Trophoblast cell (in vitro differentiated cells and primary cell): ENCODE data around the gene PTN. TPM values are rescaled to one million over a fixed set of nuclear protein-coding genes. Genes with fewer than 3 reads are reported as not detected.

Experiments used
- DNase-seq, 2 donors: peaks; one replicate each; pipeline ENCODE4 v3.0.0-alpha.2; 2016
- H2AFZ ChIP-seq: 2 replicates; pipeline ENCODE4 v1.6.1; 2013; ENCODE audit warnings: low read length, moderate library complexity, mild to moderate bottlenecking; ENCODE audit not compliant: insufficient read depth, poor library complexity
- H2AK5ac ChIP-seq: 2 replicates; pipeline ENCODE4 v1.6.1; 2013; ENCODE audit warnings: mild to moderate bottlenecking, low read length
- H2BK120ac ChIP-seq: 2 replicates; pipeline ENCODE4 v1.6.1; 2013; ENCODE audit warnings: low read length, mild to moderate bottlenecking, moderate library complexity; ENCODE audit not compliant: insufficient read depth, poor library complexity
- H2BK12ac ChIP-seq: 2 replicates; pipeline ENCODE4 v1.6.1; 2013; ENCODE audit warnings: mild to moderate bottlenecking, low read length, moderate library complexity
- H2BK5ac ChIP-seq: 2 replicates; pipeline ENCODE4 v1.6.1; 2013; ENCODE audit warnings: low read length, low read depth, moderate library complexity, mild to moderate bottlenecking; ENCODE audit not compliant: poor library complexity
- H3K14ac ChIP-seq: 2 replicates; pipeline ENCODE4 v1.6.1; 2013; ENCODE audit warnings: mild to moderate bottlenecking, low read length
- H3K18ac ChIP-seq: 2 replicates; pipeline ENCODE4 v1.6.1; 2013; ENCODE audit warnings: mild to moderate bottlenecking, low read length
- H3K23ac ChIP-seq: 2 replicates; pipeline ENCODE4 v1.6.1; 2013; ENCODE audit warnings: low read length
- H3K27ac ChIP-seq: 2 replicates; pipeline ENCODE4 v1.5.1; 2013; ENCODE audit warnings: low read depth, mild to moderate bottlenecking, inconsistent platforms, low read length, moderate library complexity
- H3K27me3 ChIP-seq: 2 replicates; pipeline ENCODE4 v1.6.1; 2013; ENCODE audit warnings: inconsistent platforms, mild to moderate bottlenecking, low read length, moderate library complexity; ENCODE audit not compliant: insufficient read depth
- H3K36me3 ChIP-seq, 2 experiments: 1 replicate in 1 of 2; 2 replicates in 1 of 2; pipeline ENCODE4 v1.6.1; 2013; ENCODE audit warnings: low read length in 2 of 2, mild to moderate bottlenecking in 2 of 2, moderate library complexity in 1 of 2; ENCODE audit not compliant: insufficient read depth in 2 of 2, control insufficient read depth in 1 of 2
- H3K4ac ChIP-seq: 2 replicates; pipeline ENCODE4 v1.6.1; 2013; ENCODE audit warnings: low read depth, mild to moderate bottlenecking, low read length, moderate library complexity
- H3K4me1 ChIP-seq, 2 experiments: 1 replicate in 1 of 2; 2 replicates in 1 of 2; pipeline ENCODE4 v1.6.1; 2013; ENCODE audit warnings: low read length in 2 of 2, mild to moderate bottlenecking in 2 of 2, moderate library complexity in 1 of 2; ENCODE audit not compliant: insufficient read depth in 2 of 2, control insufficient read depth in 1 of 2
- H3K4me2 ChIP-seq: 2 replicates; pipeline ENCODE4 v1.6.1; 2013; ENCODE audit warnings: inconsistent platforms, mild to moderate bottlenecking, low read length, moderate library complexity
- H3K4me3 ChIP-seq: 2 replicates; pipeline ENCODE4 v1.5.1; 2013; ENCODE audit warnings: mild to moderate bottlenecking, low read depth, low read length, inconsistent platforms
- H3K79me1 ChIP-seq: one replicate; pipeline ENCODE4 v1.6.1; 2013; ENCODE audit warnings: low read length
- H3K79me2 ChIP-seq: 2 replicates; pipeline ENCODE4 v1.6.1; 2013; ENCODE audit warnings: low read length, mild to moderate bottlenecking; ENCODE audit not compliant: control insufficient read depth, insufficient read depth, poor library complexity
- H3K9ac ChIP-seq: 2 replicates; pipeline ENCODE4 v1.6.1; 2013; ENCODE audit warnings: mild to moderate bottlenecking, low read length
- H3K9me3 ChIP-seq: 2 replicates; pipeline ENCODE4 v1.6.1; 2013; ENCODE audit warnings: low read depth, mild to moderate bottlenecking, control low read depth, inconsistent platforms, low read length; ENCODE audit not compliant: insufficient read depth
- H4K12ac ChIP-seq: 2 replicates; pipeline ENCODE4 v1.6.1; 2013; ENCODE audit warnings: low read depth, mild to moderate bottlenecking, low read length, moderate library complexity
- H4K8ac ChIP-seq: 2 replicates; pipeline ENCODE4 v1.6.1; 2013; ENCODE audit warnings: low read depth, mild to moderate bottlenecking, low read length, moderate library complexity
- H4K91ac ChIP-seq: one replicate; pipeline ENCODE4 v1.6.1; 2013; ENCODE audit warnings: low read depth, mild to moderate bottlenecking, low read length, moderate library complexity
- WGBS: extraction: QIAGEN DNeasy Blood & Tissue Kit; methylation state at CpG from one replicate; pipeline ENCODE4 v1.1.7; 2013; ENCODE audit warnings: missing lambda C conversion rate; ENCODE audit not compliant: insufficient read length, insufficient coverage; ENCODE audit errors: extremely low coverage; 5-methylcytosine and 5-hydroxymethylcytosine counted together
- polyA plus RNA-seq: library from polyadenylated mRNA; stranded (reverse); fragments of 200-250 nt; gene quantifications from 2 replicates; pipeline ENCODE4 v1.2.3, GENCODE V29; 2013

PTN gene
- polyA plus RNA-seq: 1,742 and 1,874 TPM in 2 replicates

GRCh38 chr7:137343281-137343841, at the start of gene PTN:
Gene PTN (minus strand): TSS chr7:137343733. CDS start chr7:137254973, 88,760 bp downstream.
- Histone ChIP-seq H3K14ac (no peak within 1 kb of the TSS), H2BK5ac (no peak within 1 kb of the TSS), H3K4me2 (peak within 1 kb of the TSS; percentile 63), H3K4me1 (peaks cover 5 to 6% of the 10 kb centered on the region in 2 experiments), H4K8ac (no peak within 1 kb of the TSS), H4K12ac (no peak within 1 kb of the TSS), H3K18ac (no peak within 1 kb of the TSS), H3K36me3 (no peaks in the 10 kb centered on the region), H2AK5ac (no peak within 1 kb of the TSS), H3K27ac (no peak within 1 kb of the TSS), H3K4ac (no peak within 1 kb of the TSS), H2BK12ac (no peak within 1 kb of the TSS), H3K4me3 (peak within 1 kb of the TSS; percentile 13), H2BK120ac (peak within 1 kb of the TSS; percentile 3), H3K79me2 (no peaks in the 10 kb centered on the region), H3K23ac (no peak within 1 kb of the TSS), H3K79me1 (no peaks in the 10 kb centered on the region), H3K27me3 (no peaks in the 10 kb centered on the region), H4K91ac (no peak within 1 kb of the TSS), H3K9ac (no peak within 1 kb of the TSS), H3K9me3 (no peaks in the 10 kb centered on the region), H2AFZ (no peak within 1 kb of the TSS)
- no CpG with 5 or more reads among the region's 23 CpGs for WGBS
- peak; percentile 7 to 33 for DNase-seq

- H2AFZ ChIP-seq: no peak overlapping the region
- no peak overlapping the region for H2AK5ac ChIP-seq
- H3K4ac ChIP-seq: no peak overlapping the region
- no peak overlapping the region for H3K23ac ChIP-seq
- H3K27me3 ChIP-seq: no peaks in the 10 kb centered on the region
- H3K14ac ChIP-seq: no peak overlapping the region
- no peak overlapping the region for H3K9ac ChIP-seq
- H2BK12ac ChIP-seq: no peak overlapping the region
- H3K36me3 ChIP-seq: no peaks in the 10 kb centered on the region
- no peak overlapping the region for H2BK5ac ChIP-seq
- H2BK120ac ChIP-seq: no peak overlapping the region
- H4K91ac ChIP-seq: no peak overlapping the region
- no peak overlapping the region for H4K12ac ChIP-seq
- no peak overlapping the region for H4K8ac ChIP-seq
- H3K4me2 ChIP-seq: no peak overlapping the region
- DNase-seq: no peak
- no peak overlapping the region for H3K4me3 ChIP-seq
- no peaks in the 10 kb centered on the region for H3K79me1 ChIP-seq
- H3K4me1 ChIP-seq: no peaks in the 10 kb centered on the region
- no peak overlapping the region for H3K18ac ChIP-seq
- no peak overlapping the region for H3K27ac ChIP-seq
- no peaks in the 10 kb centered on the region for H3K79me2 ChIP-seq
- no peaks in the 10 kb centered on the region for H3K9me3 ChIP-seq
- no CpG with 5 or more reads among the region's 1 CpG for WGBS
Measured at GRCh38 chr7:137390076-137390475, 46.5 kb upstream of the PTN start.

- Histone ChIP-seq H3K36me3 (no peaks in the 10 kb centered on the region), H3K27me3 (no peaks in the 10 kb centered on the region), H2BK12ac (no peak overlapping the region), H3K4me3 (no peak overlapping the region), H2AFZ (no peak overlapping the region), H3K4me2 (no peak overlapping the region), H3K9ac (no peak overlapping the region), H2BK5ac (no peak overlapping the region), H3K23ac (no peak overlapping the region), H2AK5ac (no peak overlapping the region), H3K9me3 (no peaks in the 10 kb centered on the region), H3K18ac (no peak overlapping the region), H3K79me1 (no peaks in the 10 kb centered on the region), H3K4ac (no peak overlapping the region), H3K4me1 (no peaks in the 10 kb centered on the region), H2BK120ac (no peak overlapping the region), H3K14ac (no peak overlapping the region), H4K8ac (no peak overlapping the region), H4K12ac (no peak overlapping the region), H3K27ac (no peak overlapping the region), H4K91ac (no peak overlapping the region), H3K79me2 (no peaks in the 10 kb centered on the region)
- no peak for DNase-seq
- WGBS: no CpG with 5 or more reads among the region's 1 CpG
Measured at GRCh38 chr7:137388916-137389315, 45.4 kb upstream of the PTN start.

GRCh38 chr7:137386966-137387365, 43.4 kb upstream of the PTN start:
- H3K4ac ChIP-seq: no peak overlapping the region

More at GRCh38 chr7:137386966-137387365, 43.4 kb upstream of the PTN start:
- no peak overlapping the region for H3K4me3 ChIP-seq
- no peaks in the 10 kb centered on the region for H3K27me3 ChIP-seq
- no peaks in the 10 kb centered on the region for H3K79me2 ChIP-seq
- H4K12ac ChIP-seq: no peak overlapping the region
- no peak overlapping the region for H2AK5ac ChIP-seq
- H3K18ac ChIP-seq: no peak overlapping the region
- H3K27ac ChIP-seq: no peak overlapping the region
- no peak overlapping the region for H3K4me2 ChIP-seq
- H4K91ac ChIP-seq: no peak overlapping the region
- no peak overlapping the region for H3K14ac ChIP-seq
- no peak overlapping the region for H2BK120ac ChIP-seq
- H3K36me3 ChIP-seq: no peaks in the 10 kb centered on the region
- H2BK12ac ChIP-seq: no peak overlapping the region
- no peak overlapping the region for H2AFZ ChIP-seq
- H4K8ac ChIP-seq: no peak overlapping the region
- DNase-seq: no peak
- H3K9me3 ChIP-seq: no peaks in the 10 kb centered on the region
- no peak overlapping the region for H3K23ac ChIP-seq
- WGBS: no CpG with 5 or more reads among the region's 1 CpG
- no peaks in the 10 kb centered on the region for H3K79me1 ChIP-seq
- no peaks in the 10 kb centered on the region for H3K4me1 ChIP-seq
- no peak overlapping the region for H3K9ac ChIP-seq
- H2BK5ac ChIP-seq: no peak overlapping the region
